NCI-H345 treated with DMSO at 0.1 percent for 48 hours (cell line): ENCODE data around the gene GUCY2D.
"Not testable (repeated sequence)": the region's sequence is repeated elsewhere in the genome, so short reads cannot be mapped to it uniquely, and the experiment has no call there.

Experiments
- DNase-seq: peaks from one replicate; lab custom pipeline; 2025; ENCODE audit not compliant: unreplicated experiment; lab: John Stamatoyannopoulos, UW

The GUCY2D gene

GRCh38 chr17:8015236-8015956 lies 13.0 kb downstream of the GUCY2D start:
- no peak for DNase-seq

- DNase-seq: no peak
These were observed 13.7 kb downstream of the GUCY2D start for GRCh38 chr17:8015957-8016631.

GRCh38 chr17:8016632-8017424 lies 14.4 kb downstream of the GUCY2D start:
- peak; percentile 15 for DNase-seq

GRCh38 chr17:8018436-8018835 lies 16.0 kb downstream of the GUCY2D start:
- DNase-seq: no peak

GRCh38 chr17:8019166-8019565 lies 16.8 kb downstream of the GUCY2D start:
- no peak for DNase-seq

- no peak for DNase-seq
These were observed 17.5 kb downstream of the GUCY2D start for GRCh38 chr17:8019665-8020650.

- no peak for DNase-seq
These were observed 18.6 kb downstream of the GUCY2D start for GRCh38 chr17:8020776-8021564.

GRCh38 chr17:8021565-8022359 lies 19.3 kb downstream of the GUCY2D start:
- no peak for DNase-seq

- no peak for DNase-seq
These were observed 20.1 kb downstream of the GUCY2D start for GRCh38 chr17:8022360-8023003.

GRCh38 chr17:8024161-8024560 lies 21.7 kb downstream of the GUCY2D start:
- DNase-seq: not testable (repeated sequence)

GRCh38 chr17:8025176-8025911 lies 22.9 kb downstream of the GUCY2D start:
- no peak for DNase-seq

GRCh38 chr17:8029121-8029520 lies 26.7 kb downstream of the GUCY2D start:
- DNase-seq: no peak

GRCh38 chr17:8031261-8031661 lies 28.8 kb downstream of the GUCY2D start:
- no peak for DNase-seq

GRCh38 chr17:8031950-8032349 lies 29.5 kb downstream of the GUCY2D start:
- no peak for DNase-seq

GRCh38 chr17:8032442-8032841 lies 30.0 kb downstream of the GUCY2D start:
- DNase-seq: no peak

GRCh38 chr17:8038954-8039610 lies 36.7 kb downstream of the GUCY2D start, which contains the start of gene ALOX15B:
TSS of gene ALOX15B (plus strand) at chr17:8039059. CDS start at chr17:8039156, 97 bp downstream.
- no peak for DNase-seq

GRCh38 chr17:8039611-8040168 lies 37.3 kb downstream of the GUCY2D start:
- DNase-seq: no peak
